H9 (cell line): ENCODE data around the gene KCNA2. TPM values are rescaled to one million over a fixed set of nuclear protein-coding genes. Genes with fewer than 3 reads are reported as not detected.

Source experiments
- DNase-seq: peaks from one replicate; pipeline ENCODE4 v3.0.0-alpha.2; 2017
- H2AFZ ChIP-seq: one replicate; pipeline ENCODE4 v1.6.1; 2013; ENCODE audit warnings: mild to moderate bottlenecking, low read length, control low read depth, moderate library complexity
- H2AK5ac ChIP-seq: 2 replicates; pipeline ENCODE4 v1.6.1; 2013; ENCODE audit warnings: low read length, control low read depth, mixed read lengths; ENCODE audit not compliant: insufficient read length
- H2BK120ac ChIP-seq: one replicate; pipeline ENCODE4 v1.6.1; 2013; ENCODE audit warnings: low read depth, mild to moderate bottlenecking, low read length, control low read depth, inconsistent platforms; ENCODE audit not compliant: poor library complexity, severe bottlenecking
- H2BK12ac ChIP-seq: 2 replicates; pipeline ENCODE4 v1.6.1; 2013; ENCODE audit warnings: low read length, control low read depth, mixed read lengths, low read depth; ENCODE audit not compliant: insufficient read length
- H2BK15ac ChIP-seq: 2 replicates; pipeline ENCODE4 v1.6.1; 2013; ENCODE audit warnings: low read depth, low read length, control low read depth
- H2BK20ac ChIP-seq: one replicate; pipeline ENCODE4 v1.6.1; 2013; ENCODE audit warnings: low read depth, mild to moderate bottlenecking, low read length, control low read depth, inconsistent platforms; ENCODE audit not compliant: poor library complexity, severe bottlenecking
- H2BK5ac ChIP-seq: 2 replicates; pipeline ENCODE4 v1.6.1; 2013; ENCODE audit warnings: low read length, control low read depth, mixed read lengths; ENCODE audit not compliant: insufficient read length
- H3K14ac ChIP-seq: 2 replicates; pipeline ENCODE4 v1.6.1; 2013; ENCODE audit warnings: low read length, control low read depth; ENCODE audit not compliant: insufficient read depth
- H3K18ac ChIP-seq: 2 replicates; pipeline ENCODE4 v1.6.1; 2013; ENCODE audit warnings: low read depth, mild to moderate bottlenecking, mixed read lengths, low read length, control low read depth; ENCODE audit not compliant: insufficient read length
- H3K23ac ChIP-seq: 2 replicates; pipeline ENCODE4 v1.6.1; 2013; ENCODE audit warnings: low read length, control low read depth, mixed read lengths, low read depth; ENCODE audit not compliant: insufficient read length
- H3K23me2 ChIP-seq: 2 replicates; pipeline ENCODE4 v1.6.1; 2013; ENCODE audit warnings: low read depth, mild to moderate bottlenecking, mixed read lengths, low read length, control low read depth; ENCODE audit not compliant: insufficient read length, poor library complexity, severe bottlenecking
- H3K27ac ChIP-seq: 2 replicates; pipeline ENCODE4 v1.5.1; 2013; ENCODE audit warnings: low read length, control low read depth, mixed read lengths, low read depth; ENCODE audit not compliant: insufficient read length
- H3K27me3 ChIP-seq: 2 replicates; pipeline ENCODE4 v1.6.1; 2013; ENCODE audit warnings: low read length, control low read depth, inconsistent platforms; ENCODE audit not compliant: insufficient read depth
- H3K4ac ChIP-seq: 2 replicates; pipeline ENCODE4 v1.6.1; 2013; ENCODE audit warnings: low read depth, mild to moderate bottlenecking, control low read depth, inconsistent platforms, low read length, moderate library complexity
- H3K4me1 ChIP-seq: 2 replicates; pipeline ENCODE4 v1.6.1; 2013; ENCODE audit warnings: low read length, control low read depth, inconsistent platforms; ENCODE audit not compliant: insufficient read depth
- H3K4me2 ChIP-seq: 2 replicates; pipeline ENCODE4 v1.6.1; 2013; ENCODE audit warnings: low read length, control low read depth, mixed read lengths; ENCODE audit not compliant: insufficient read length, insufficient read depth
- H3K56ac ChIP-seq: 2 replicates; pipeline ENCODE4 v1.6.1; 2013; ENCODE audit warnings: low read depth, mild to moderate bottlenecking, mixed read lengths, low read length, control low read depth; ENCODE audit not compliant: insufficient read length
- H3K79me1 ChIP-seq: 2 replicates; pipeline ENCODE4 v1.6.1; 2013; ENCODE audit warnings: low read depth, mild to moderate bottlenecking, moderate library complexity, low read length, control low read depth, inconsistent platforms; ENCODE audit not compliant: insufficient read depth, poor library complexity, severe bottlenecking
- H3K79me2 ChIP-seq: 2 replicates; pipeline ENCODE4 v1.6.1; 2013; ENCODE audit warnings: low read length, control low read depth, inconsistent platforms; ENCODE audit not compliant: insufficient read depth
- H3K9ac ChIP-seq: 2 replicates; pipeline ENCODE4 v1.6.1; 2013; ENCODE audit warnings: low read length, control low read depth, mixed read lengths; ENCODE audit not compliant: insufficient read length; ENCODE audit errors: extremely low read depth
- H3K9me3 ChIP-seq: one replicate; pipeline ENCODE4 v1.6.1; 2013; ENCODE audit warnings: low read depth, low read length, inconsistent platforms; ENCODE audit not compliant: control insufficient read depth
- H3T11ph ChIP-seq: one replicate; pipeline ENCODE4 v1.6.1; 2013; ENCODE audit warnings: mild to moderate bottlenecking, low read length, control low read depth, inconsistent platforms
- H4K20me1 ChIP-seq: one replicate; pipeline ENCODE4 v1.6.1; 2013; ENCODE audit not compliant: control insufficient read depth, insufficient read length, insufficient read depth
- H4K5ac ChIP-seq: 2 replicates; pipeline ENCODE4 v1.6.1; 2013; ENCODE audit warnings: low read depth, mild to moderate bottlenecking, mixed read lengths, low read length, control low read depth; ENCODE audit not compliant: insufficient read length
- H4K8ac ChIP-seq: replicated peaks from 2 replicates; pipeline ENCODE4 v1.6.1; 2013; ENCODE audit warnings: low read length, control low read depth, mixed read lengths, low read depth; ENCODE audit not compliant: insufficient read length
- H4K91ac ChIP-seq: 2 replicates; pipeline ENCODE4 v1.6.1; 2013; ENCODE audit warnings: low read depth, mild to moderate bottlenecking, moderate library complexity, mixed read lengths, low read length, control low read depth; ENCODE audit not compliant: insufficient read length
- H3K27ac Mint-ChIP-seq, 3 experiments: 2 replicates in 2 of 3; 3 replicates in 1 of 3; pipeline ENCODE4 v1.8.0; 2020 to 2021; ENCODE audit warnings: mixed read lengths in 3 of 3, mild to moderate bottlenecking in 1 of 3, moderate library complexity in 1 of 3
- H3K27me3 Mint-ChIP-seq: 2 replicates; pipeline ENCODE4 v1.8.0; 2021; ENCODE audit warnings: low read depth, mild to moderate bottlenecking, moderate library complexity, mixed read lengths
- H3K36me3 Mint-ChIP-seq, 3 experiments: 2 replicates in 2 of 3; 3 replicates in 1 of 3; pipeline ENCODE4 v1.8.0; 2020 to 2021; ENCODE audit warnings: low read depth in 3 of 3, mixed read lengths in 3 of 3; ENCODE audit not compliant: insufficient read depth in 1 of 3
- H3K4me1 Mint-ChIP-seq, 2 experiments: 2 replicates each; pipeline ENCODE4 v1.8.0; 2020; ENCODE audit warnings: mixed read lengths in 2 of 2
- H3K4me3 Mint-ChIP-seq, 2 experiments: 2 replicates in 1 of 2; 3 replicates in 1 of 2; pipeline ENCODE4 v1.8.0; 2020 to 2021; ENCODE audit warnings: mild to moderate bottlenecking in 2 of 2, mixed read lengths in 2 of 2, moderate library complexity in 1 of 2
- H3K9me3 Mint-ChIP-seq, 2 experiments: 2 replicates in 1 of 2; 3 replicates in 1 of 2; pipeline ENCODE4 v1.8.0; 2020; ENCODE audit warnings: mild to moderate bottlenecking in 2 of 2, mixed read lengths in 2 of 2, moderate library complexity in 1 of 2
- CTCF ChIP-seq: fragments of 200-600 bp; sonication (generic); conservative IDR thresholded peaks from 3 replicates; pipeline ENCODE4 v1.8.0; 2021; ENCODE audit warnings: antibody characterized with exemption, mild to moderate bottlenecking
- WGBS: extraction: QIAGEN DNeasy Blood & Tissue Kit; methylation state at CpG from one replicate; pipeline ENCODE4 v1.1.7; 2013; ENCODE audit warnings: missing lambda C conversion rate, low lambda C conversion rate, mixed read lengths; ENCODE audit not compliant: insufficient read length; ENCODE audit errors: extremely low coverage; 5-methylcytosine and 5-hydroxymethylcytosine counted together
- total RNA-seq: library from RNA; stranded (reverse); gene quantifications from 2 replicates; pipeline ENCODE4 v1.2.1, GENCODE V29; 2021

The KCNA2 gene
- total RNA-seq, 1 experiment from 2014 or later: 0.33 TPM

GRCh38 chr1:110607536-110608230 is 1.5 kb upstream of the KCNA2 start:
- Mint-ChIP-seq H3K27ac (no peak overlapping the region), H3K27me3 (peaks cover 93% of the 10 kb centered on the region), H3K4me3 (peak overlapping the region; percentile 48 to 74), H3K4me1 (peaks cover 14 to 19% of the 10 kb centered on the region in 2 experiments), H3K36me3 (no peaks in the 10 kb centered on the region; a peak in 1 of 7 replicates), H3K9me3 (peaks cover 0 to 3% of the 10 kb centered on the region in 2 experiments; a peak in 2 of 5 replicates)
- Histone ChIP-seq H3K56ac (no peak overlapping the region), H4K20me1 (no peaks in the 10 kb centered on the region), H3K4me2 (peak overlapping the region; percentile 69), H3K23me2 (peaks cover 11% of the 10 kb centered on the region), H4K91ac (no peak overlapping the region), H2AK5ac (no peak overlapping the region), H3T11ph (no peak overlapping the region), H3K4me1 (no peaks in the 10 kb centered on the region; the same call in 1 of the 2 replicates), H3K79me2 (no peaks in the 10 kb centered on the region), H2BK20ac (no peak overlapping the region), H3K9ac (no peak overlapping the region), H4K8ac (no peak overlapping the region), H2BK12ac (no peak overlapping the region), H3K9me3 (no peaks in the 10 kb centered on the region), H3K18ac (no peak overlapping the region), H2AFZ (no peak overlapping the region), H3K27me3 (peaks cover 51% of the 10 kb centered on the region), H2BK15ac (no peak overlapping the region), H2BK120ac (no peak overlapping the region), H3K79me1 (no peaks in the 10 kb centered on the region), H3K14ac (no peak overlapping the region), H3K27ac (no peak overlapping the region), H4K5ac (no peak overlapping the region), H2BK5ac (no peak overlapping the region), H3K23ac (no peak overlapping the region), H3K4ac (no peak overlapping the region)
- no peak for TF ChIP-seq CTCF
- no CpG with 5 or more reads among the region's 28 CpGs for WGBS
- peak; percentile 37 for DNase-seq
